ENCODE results near the gene RALGPS1. TPM values are rescaled to one million over a fixed set of nuclear protein-coding genes. Genes with fewer than 3 reads are reported as not detected.

Gene RALGPS1
- total RNA-seq, 4 donors from 2014 or later = 4.7 to 18.1 (median 5.0) TPM

DNA sequence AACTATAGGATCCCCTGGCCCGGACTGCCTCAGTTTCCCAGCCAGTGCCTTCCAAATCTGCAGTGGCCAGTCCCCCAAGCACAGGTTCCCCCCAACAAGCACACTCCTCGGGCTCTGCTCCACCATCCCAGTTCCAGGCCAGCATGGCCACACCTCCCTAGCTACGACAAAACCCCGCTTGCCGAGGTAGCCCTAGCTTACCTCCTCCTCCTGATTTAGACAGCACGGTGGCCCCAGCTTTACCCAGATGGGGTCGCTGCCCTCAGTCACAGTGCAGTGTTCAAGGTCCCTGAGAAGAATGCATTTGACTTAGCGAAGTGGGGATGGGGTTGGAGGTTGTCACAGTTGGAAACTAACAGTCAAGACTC is 309.2 kb downstream of the RALGPS1 start:
- no peak for TF ChIP-seq CTCF (IDR thresholded peaks at IDR 0.05; ENCODE audit: low read depth)

DNA sequence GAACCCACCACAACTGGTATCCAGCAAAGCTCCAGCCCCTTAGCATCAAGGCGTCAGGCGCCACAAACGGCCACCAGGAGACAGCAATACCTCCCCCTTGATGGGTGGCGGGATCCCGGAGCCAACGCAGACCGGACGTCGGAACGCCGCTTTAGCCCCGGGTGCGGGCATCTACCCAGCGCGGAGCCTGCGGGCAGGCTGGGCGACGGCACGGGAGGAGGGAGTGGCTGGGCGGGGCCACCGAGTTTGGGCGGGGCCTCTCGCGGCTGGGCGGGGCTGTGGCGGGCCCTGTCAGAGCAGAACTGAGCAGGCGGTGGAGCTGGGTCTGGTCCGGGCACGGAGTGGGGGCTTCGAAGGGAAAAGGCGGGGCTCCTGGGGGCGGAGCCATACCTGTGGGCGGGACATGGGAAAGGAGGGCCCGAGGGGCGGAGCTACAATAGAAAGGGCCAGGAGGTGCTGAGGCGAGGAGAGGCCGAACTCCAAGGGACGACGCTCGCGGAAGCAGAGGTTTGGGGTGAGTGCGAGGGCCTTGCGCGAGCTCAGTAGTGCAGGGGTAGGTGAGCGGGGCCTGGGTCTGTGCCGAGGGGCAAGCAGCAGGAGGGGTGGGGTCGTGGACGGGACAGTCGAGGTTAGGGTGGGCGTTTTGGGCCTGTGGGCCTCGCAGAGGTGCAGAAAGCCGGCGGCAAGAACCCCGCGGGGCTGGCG is 309.7 kb downstream of the RALGPS1 start:
- no peak for TF ChIP-seq CTCF (IDR thresholded peaks at IDR 0.05; ENCODE audit: low read depth)

DNA sequence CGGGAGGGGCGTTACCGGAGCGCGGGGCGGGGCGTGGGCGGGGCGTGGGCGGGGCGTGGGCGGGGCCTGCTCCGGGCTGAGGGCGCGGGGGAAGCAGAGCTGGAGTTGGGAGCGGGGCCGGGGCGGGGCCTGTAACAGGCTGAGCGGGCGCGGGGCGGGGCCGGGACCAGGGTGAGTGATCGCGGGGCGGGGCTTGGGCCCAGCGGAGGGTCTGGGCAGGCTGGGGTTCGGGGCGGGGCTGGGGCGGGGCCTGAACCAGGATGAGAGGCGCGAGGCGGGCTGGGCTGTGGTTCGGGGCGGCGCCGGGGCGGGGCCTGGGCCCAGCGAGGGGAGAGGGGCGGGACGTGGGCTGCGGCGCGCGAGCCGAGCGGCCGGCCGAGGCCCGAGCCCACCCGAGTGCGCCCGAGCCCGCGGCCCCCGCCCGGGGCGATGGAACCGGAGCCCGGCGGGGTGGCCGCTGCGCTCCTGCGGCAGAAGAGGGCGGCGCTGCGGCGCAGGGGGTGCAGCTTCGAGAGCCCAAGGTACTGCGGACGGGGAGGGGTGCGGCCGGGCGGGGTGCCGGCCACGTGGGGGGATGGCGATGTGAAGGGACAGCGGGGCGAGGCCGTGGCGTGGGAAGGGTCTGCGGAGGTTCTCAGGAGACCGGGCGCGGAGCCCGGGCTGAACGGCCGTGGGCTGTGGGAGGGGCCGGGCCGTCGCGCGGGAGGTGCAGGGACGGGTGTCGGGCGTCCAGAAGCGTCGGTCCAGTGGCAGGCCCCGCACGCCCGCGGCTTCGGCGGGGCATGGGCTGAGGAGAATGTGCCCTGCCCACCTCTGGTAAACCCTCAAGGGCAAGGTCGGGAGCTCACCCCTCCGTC is 310.5 kb downstream of the RALGPS1 start:
- TF ChIP-seq CTCF (IDR thresholded peaks at IDR 0.05; ENCODE audit: low read depth) = no peak

GRCh38 chr9:127225801-127226625 is 311.4 kb downstream of the RALGPS1 start:
- no peak for TF ChIP-seq CTCF (IDR thresholded peaks at IDR 0.05; ENCODE audit: low read depth)

- TF ChIP-seq CTCF (IDR thresholded peaks at IDR 0.05; ENCODE audit: low read depth) = no peak
Observed at GRCh38 chr9:127229691-127230417, 315.3 kb downstream of the RALGPS1 start.

DNA sequence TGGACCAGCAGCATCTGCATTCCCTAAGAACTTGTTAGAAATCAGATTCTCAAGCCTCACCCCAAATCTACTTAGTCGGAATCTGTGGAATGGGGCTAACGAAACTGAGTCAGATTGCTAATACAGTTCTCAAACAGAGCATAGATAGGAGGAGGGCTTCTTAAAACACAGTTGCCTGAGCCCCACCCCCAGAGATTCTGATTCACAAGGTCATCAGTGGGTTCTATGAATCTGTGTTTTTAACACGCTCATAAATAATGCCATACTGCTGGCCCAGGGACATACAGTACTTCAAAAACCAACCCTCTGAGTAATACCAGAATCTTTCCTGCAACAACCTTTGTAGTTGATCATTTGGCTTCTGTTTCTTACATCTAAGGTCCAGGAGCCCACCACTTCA is 317.1 kb downstream of the RALGPS1 start:
- no peak for TF ChIP-seq CTCF (IDR thresholded peaks at IDR 0.05; ENCODE audit: low read depth)

Data from subcutaneous adipose tissue (tissue), 4 donors.